HG02884 (cell line): ENCODE measurements around the gene PICALM.

Experiments
- ATAC-seq: cut with Tn5 transposase; IDR thresholded peaks from one replicate; pipeline ENCODE4 v1.9.1; 2021; ENCODE audit warnings: mild to moderate bottlenecking, moderate library complexity; ENCODE audit not compliant: unreplicated experiment

The PICALM gene

GRCh38 chr11:86052693-86053641 is 15.9 kb downstream of the PICALM start:
- no peak for ATAC-seq

GRCh38 chr11:86050196-86050709 is 18.6 kb downstream of the PICALM start:
- ATAC-seq: no peak

- no peak for ATAC-seq
These were observed 21.5 kb downstream of the PICALM start for GRCh38 chr11:86047275-86047991.

GRCh38 chr11:86046116-86046515 is 22.8 kb downstream of the PICALM start:
- ATAC-seq: no peak

- no peak for ATAC-seq
These were observed 24.9 kb downstream of the PICALM start for GRCh38 chr11:86043765-86044503.

GRCh38 chr11:86041975-86042378 is 26.9 kb downstream of the PICALM start:
- ATAC-seq: peak; percentile 50

GRCh38 chr11:86040919-86041850 is 27.7 kb downstream of the PICALM start:
- ATAC-seq: no peak

GRCh38 chr11:86039094-86039493 is 29.8 kb downstream of the PICALM start:
- ATAC-seq: no peak

GRCh38 chr11:86037743-86038142 is 31.1 kb downstream of the PICALM start:
- no peak for ATAC-seq

- no peak for ATAC-seq
These were observed 33.0 kb downstream of the PICALM start for GRCh38 chr11:86035920-86036319.

- no peak for ATAC-seq
These were observed 33.7 kb downstream of the PICALM start for GRCh38 chr11:86035164-86035563.

- no peak for ATAC-seq
These were observed 34.2 kb downstream of the PICALM start for GRCh38 chr11:86034710-86035109.

- no peak for ATAC-seq
These were observed 47.5 kb downstream of the PICALM start for GRCh38 chr11:86021377-86021776.

GRCh38 chr11:86018249-86018648 is 50.6 kb downstream of the PICALM start:
- no peak for ATAC-seq

- ATAC-seq: no peak
These were observed 52.4 kb downstream of the PICALM start for GRCh38 chr11:86016451-86016850.

- no peak for ATAC-seq
These were observed 53.2 kb downstream of the PICALM start for GRCh38 chr11:86015699-86016098.

- ATAC-seq: no peak
These were observed 54.7 kb downstream of the PICALM start for GRCh38 chr11:86014221-86014620.

- no peak for ATAC-seq
These were observed 55.2 kb downstream of the PICALM start for GRCh38 chr11:86013713-86014112.

GRCh38 chr11:86011175-86011574 is 57.7 kb downstream of the PICALM start:
- ATAC-seq: no peak

- no peak for ATAC-seq
These were observed 65.2 kb downstream of the PICALM start for GRCh38 chr11:86003654-86004053.
